ENCODE data around the gene TBC1D22A. TPM values are rescaled to one million over a fixed set of nuclear protein-coding genes. Genes with fewer than 3 reads are reported as not detected.

The TBC1D22A gene
- total RNA-seq, 1 donor from 2014 or later: 24.2 TPM

GRCh38 chr22:46983046-46983445, 220.6 kb downstream of the TBC1D22A start:
- no peak overlapping the region for H3K4me3 Mint-ChIP-seq (ENCODE audit: unreplicated experiment)
- peaks cover 5% of the 10 kb centered on the region for H3K9me3 Mint-ChIP-seq (ENCODE audit: unreplicated experiment)
- Histone ChIP-seq H3K4me1 (ENCODE audit: insufficient read depth, low read length) (peaks cover 10% of the 10 kb centered on the region), H3K4me3 (ENCODE audit: insufficient read depth, low read depth, low read length) (no peak overlapping the region), H3K27me3 (ENCODE audit: insufficient read depth, low read length) (no peaks in the 10 kb centered on the region), H3K4me2 (ENCODE audit: low read length) (no peak overlapping the region), H3K36me3 (ENCODE audit: insufficient read depth, low read length) (peaks cover 3% of the 10 kb centered on the region), H3K9ac (ENCODE audit: low read length) (no peak overlapping the region), H3K27ac (ENCODE audit: low read depth, low read length) (no peak overlapping the region), H2AFZ (ENCODE audit: low read depth, low read length) (no peak overlapping the region), H4K20me1 (ENCODE audit: insufficient read depth, low read length) (peaks cover 5% of the 10 kb centered on the region), H3K9me3 (ENCODE audit: insufficient read depth, low read depth, low read length) (no peaks in the 10 kb centered on the region), H3K79me2 (ENCODE audit: insufficient read depth, low read length) (no peaks in the 10 kb centered on the region)
- H3K4me1 Mint-ChIP-seq (ENCODE audit: low read depth, unreplicated experiment): peaks cover 10% of the 10 kb centered on the region
- no peak overlapping the region for H3K27ac Mint-ChIP-seq (ENCODE audit: unreplicated experiment)
- no peaks in the 10 kb centered on the region for H3K27me3 Mint-ChIP-seq (ENCODE audit: low read depth, unreplicated experiment)
- peaks cover 18% of the 10 kb centered on the region for H3K36me3 Mint-ChIP-seq (ENCODE audit: low read depth, unreplicated experiment)
- TF ChIP-seq CTCF (IDR thresholded peaks at IDR 0.05; ENCODE audit: insufficient read depth, low read depth, low read length) (no peak), EZH2 (IDR thresholded peaks at IDR 0.05; ENCODE audit: insufficient read depth, low read length) (no peak)
- FAIRE-seq (no peak), DNase-seq (ENCODE audit: low read depth) (no peak)

GRCh38 chr22:46984751-46985506, 222.5 kb downstream of the TBC1D22A start:
- Mint-ChIP-seq H3K4me3 (ENCODE audit: unreplicated experiment) (no peak overlapping the region), H3K27me3 (ENCODE audit: low read depth, unreplicated experiment) (no peaks in the 10 kb centered on the region), H3K9me3 (ENCODE audit: unreplicated experiment) (peaks cover 5% of the 10 kb centered on the region), H3K27ac (ENCODE audit: unreplicated experiment) (no peak overlapping the region), H3K4me1 (ENCODE audit: low read depth, unreplicated experiment) (peaks cover 10% of the 10 kb centered on the region), H3K36me3 (ENCODE audit: low read depth, unreplicated experiment) (peaks cover 19% of the 10 kb centered on the region)
- Histone ChIP-seq H3K4me1 (ENCODE audit: insufficient read depth, low read length) (peaks cover 10% of the 10 kb centered on the region), H3K27ac (ENCODE audit: low read depth, low read length) (peak overlapping the region; percentile 65), H3K4me2 (ENCODE audit: low read length) (peak overlapping the region; percentile 63), H3K9me3 (ENCODE audit: insufficient read depth, low read depth, low read length) (no peaks in the 10 kb centered on the region), H4K20me1 (ENCODE audit: insufficient read depth, low read length) (peaks cover 5% of the 10 kb centered on the region), H3K36me3 (ENCODE audit: insufficient read depth, low read length) (no peaks in the 10 kb centered on the region), H3K79me2 (ENCODE audit: insufficient read depth, low read length) (no peaks in the 10 kb centered on the region), H3K9ac (ENCODE audit: low read length) (peak overlapping the region; percentile 28), H3K27me3 (ENCODE audit: insufficient read depth, low read length) (no peaks in the 10 kb centered on the region), H2AFZ (ENCODE audit: low read depth, low read length) (no peak overlapping the region), H3K4me3 (ENCODE audit: insufficient read depth, low read depth, low read length) (peak overlapping the region; percentile 10)
- TF ChIP-seq EZH2 (IDR thresholded peaks at IDR 0.05; ENCODE audit: insufficient read depth, low read length) (no peak), CTCF (IDR thresholded peaks at IDR 0.05; ENCODE audit: insufficient read depth, low read depth, low read length) (no peak)
- FAIRE-seq: no peak
- peak; percentile 78 for DNase-seq (ENCODE audit: low read depth)

- no peak for TF ChIP-seq CTCF (IDR thresholded peaks at IDR 0.05; ENCODE audit: insufficient read depth, low read depth, low read length)
- no peak for TF ChIP-seq EZH2 (IDR thresholded peaks at IDR 0.05; ENCODE audit: insufficient read depth, low read length)
- Histone ChIP-seq H3K79me2 (ENCODE audit: insufficient read depth, low read length) (no peaks in the 10 kb centered on the region), H3K27ac (ENCODE audit: low read depth, low read length) (peak overlapping the region; percentile 59), H3K9me3 (ENCODE audit: insufficient read depth, low read depth, low read length) (no peaks in the 10 kb centered on the region), H3K4me1 (ENCODE audit: insufficient read depth, low read length) (peaks cover 10% of the 10 kb centered on the region), H3K9ac (ENCODE audit: low read length) (no peak overlapping the region), H4K20me1 (ENCODE audit: insufficient read depth, low read length) (peaks cover 5% of the 10 kb centered on the region), H3K4me3 (ENCODE audit: insufficient read depth, low read depth, low read length) (no peak overlapping the region), H3K27me3 (ENCODE audit: insufficient read depth, low read length) (no peaks in the 10 kb centered on the region), H3K36me3 (ENCODE audit: insufficient read depth, low read length) (no peaks in the 10 kb centered on the region), H2AFZ (ENCODE audit: low read depth, low read length) (no peak overlapping the region), H3K4me2 (ENCODE audit: low read length) (peak overlapping the region; percentile 63)
- Mint-ChIP-seq H3K4me3 (ENCODE audit: unreplicated experiment) (no peak overlapping the region), H3K4me1 (ENCODE audit: low read depth, unreplicated experiment) (peaks cover 10% of the 10 kb centered on the region), H3K27ac (ENCODE audit: unreplicated experiment) (no peak overlapping the region), H3K36me3 (ENCODE audit: low read depth, unreplicated experiment) (peaks cover 17% of the 10 kb centered on the region), H3K9me3 (ENCODE audit: unreplicated experiment) (peaks cover 5% of the 10 kb centered on the region), H3K27me3 (ENCODE audit: low read depth, unreplicated experiment) (no peaks in the 10 kb centered on the region)
- FAIRE-seq (no peak), DNase-seq (ENCODE audit: low read depth) (no peak)
Observed at GRCh38 chr22:46985507-46985882, 223.0 kb downstream of the TBC1D22A start.

Data from astrocyte (in vitro differentiated cells and primary cell).